BJ (cell line): ENCODE measurements around the gene ATP9B. TPM values are rescaled to one million over a fixed set of nuclear protein-coding genes. Genes with fewer than 3 reads are reported as not detected.

Source experiments
- CTCF ChIA-PET: fragments of 350-600 bp; formaldehyde crosslinking; extraction: SDS; loops from one replicate; lab custom pipeline; 2021; ENCODE audit warnings: antibody characterized with exemption, inconsistent platforms; lab: Yijun Ruan, JAX
- POLR2A ChIA-PET: fragments of 300-600 bp; sonication (Branson Sonifier 250); formaldehyde crosslinking; extraction: SDS; loops from one replicate; lab custom pipeline; 2021; ENCODE audit warnings: antibody characterized with exemption; lab: Charles Lee
- DNase-seq: peaks from one replicate; pipeline ENCODE4 v3.0.0-alpha.2; 2011; ENCODE audit warnings: low read depth
- H3K27me3 ChIP-seq: 2 replicates; pipeline ENCODE4 v1.6.0; 2011; ENCODE audit warnings: low read length; ENCODE audit not compliant: control insufficient read depth, insufficient read depth
- H3K36me3 ChIP-seq: 2 replicates; pipeline ENCODE4 v1.5.1; 2011; ENCODE audit warnings: low read length; ENCODE audit not compliant: control insufficient read depth, insufficient read depth
- H3K4me3 ChIP-seq: 2 replicates; pipeline ENCODE4 v1.5.1; 2011; ENCODE audit warnings: low read depth, mild to moderate bottlenecking, control low read depth, low read length
- CTCF ChIP-seq: IDR thresholded peaks from 2 replicates; pipeline ENCODE4 v1.5.1; 2011; ENCODE audit warnings: low read depth, mild to moderate bottlenecking, control low read depth, inconsistent platforms, low read length, moderate library complexity; ENCODE audit not compliant: insufficient read depth
- polyA plus RNA-seq: library from polyadenylated mRNA; depleted of rRNA; stranded (reverse); fragments of >200 nt; gene quantifications from 2 replicates; pipeline ENCODE4 v1.2.3, GENCODE V29; 2011

ATP9B gene
- polyA plus RNA-seq, 1 experiment, result 17.4 TPM

GRCh38 chr18:79123948-79124347, 54.8 kb downstream of the ATP9B start:
- no peak for DNase-seq
- no peak overlapping the region for H3K4me3 ChIP-seq
- CTCF ChIA-PET, result no interaction called here

GRCh38 chr18:79129120-79129519, 59.9 kb downstream of the ATP9B start:
- Histone ChIP-seq H3K4me3 (no peak overlapping the region), H3K27me3 (no peaks in the 10 kb centered on the region), H3K36me3 (no peaks in the 10 kb centered on the region; the same call in 1 of the 2 replicates)
- no peak for DNase-seq
- TF ChIP-seq CTCF, result no peak
- ChIA-PET CTCF (no interaction called here), POLR2A (no interaction called here)

More at GRCh38 chr18:79123948-79124347, 54.8 kb downstream of the ATP9B start:
- TF ChIP-seq CTCF, result no peak
- Histone ChIP-seq H3K36me3 (no peaks in the 10 kb centered on the region; the same call in 1 of the 2 replicates), H3K27me3 (no peaks in the 10 kb centered on the region)
- POLR2A ChIA-PET, result no interaction called here

- H3K27me3 ChIP-seq, result no peaks in the 10 kb centered on the region
- H3K4me3 ChIP-seq, result no peak overlapping the region
- POLR2A ChIA-PET, result no interaction called here
- CTCF ChIA-PET, result no interaction called here
- no peak for DNase-seq
- no peaks in the 10 kb centered on the region for H3K36me3 ChIP-seq
- no peak for TF ChIP-seq CTCF
These were observed 64.5 kb downstream of the ATP9B start for GRCh38 chr18:79133724-79134123.

GRCh38 chr18:79135924-79136323, 66.7 kb downstream of the ATP9B start:
- POLR2A ChIA-PET, result no interaction called here
- CTCF ChIA-PET, result no interaction called here
- TF ChIP-seq CTCF, result no peak
- no peak for DNase-seq
- H3K4me3 ChIP-seq, result no peak overlapping the region
- H3K36me3 ChIP-seq, result no peaks in the 10 kb centered on the region
- no peaks in the 10 kb centered on the region for H3K27me3 ChIP-seq

- Histone ChIP-seq H3K36me3 (no peaks in the 10 kb centered on the region), H3K4me3 (no peak overlapping the region), H3K27me3 (no peaks in the 10 kb centered on the region)
- CTCF ChIA-PET, result no interaction called here
- DNase-seq, result no peak
- POLR2A ChIA-PET, result no interaction called here
- no peak for TF ChIP-seq CTCF
These were observed 67.5 kb downstream of the ATP9B start for GRCh38 chr18:79136742-79137141.
